Urinary bladder (tissue), 4 donors: ENCODE measurements around the gene C18orf32. TPM values are rescaled to one million over a fixed set of nuclear protein-coding genes. Genes with fewer than 3 reads are reported as not detected.
"Not testable (repeated sequence)": the region's sequence is repeated elsewhere in the genome, so short reads cannot be mapped to it uniquely, and the experiment has no call there.

Source experiments
- DNase-seq: peaks from one replicate; pipeline ENCODE4 v3.0.0-alpha.2; 2015; ENCODE audit errors: extremely low spot score
- H3K27ac ChIP-seq: one replicate; pipeline ENCODE4 v1.5.1; 2013; ENCODE audit warnings: low read depth, mild to moderate bottlenecking, moderate library complexity
- H3K36me3 ChIP-seq: one replicate; pipeline ENCODE4 v1.6.1; 2013; ENCODE audit warnings: mild to moderate bottlenecking, moderate library complexity; ENCODE audit not compliant: insufficient read depth
- H3K4me1 ChIP-seq: one replicate; pipeline ENCODE4 v1.6.1; 2013; ENCODE audit warnings: mild to moderate bottlenecking, moderate library complexity; ENCODE audit not compliant: insufficient read depth
- H3K4me3 ChIP-seq: one replicate; pipeline ENCODE4 v1.5.1; 2013; ENCODE audit warnings: low read depth, low read length
- WGBS: extraction: QIAGEN DNeasy Blood & Tissue Kit; methylation state at CpG from one replicate; pipeline ENCODE4 v1.1.7; 2013; 5-methylcytosine and 5-hydroxymethylcytosine counted together
- polyA plus RNA-seq: library from polyadenylated mRNA; stranded (reverse); fragments of 200-250 nt; gene quantifications from one replicate; pipeline ENCODE4 v1.2.3, GENCODE V29; 2013
- total RNA-seq: library from RNA; depleted of rRNA; stranded (reverse); fragments of >200 nt; gene quantifications from one replicate; pipeline ENCODE4 v1.2.3, GENCODE V29; 2014
- donor health status: healthy with polysubstance abuse.
- donor health status: healthy.

C18orf32 gene
- total and polyA plus RNA-seq, 2 donors = 38.3 to 81.5 TPM

DNA sequence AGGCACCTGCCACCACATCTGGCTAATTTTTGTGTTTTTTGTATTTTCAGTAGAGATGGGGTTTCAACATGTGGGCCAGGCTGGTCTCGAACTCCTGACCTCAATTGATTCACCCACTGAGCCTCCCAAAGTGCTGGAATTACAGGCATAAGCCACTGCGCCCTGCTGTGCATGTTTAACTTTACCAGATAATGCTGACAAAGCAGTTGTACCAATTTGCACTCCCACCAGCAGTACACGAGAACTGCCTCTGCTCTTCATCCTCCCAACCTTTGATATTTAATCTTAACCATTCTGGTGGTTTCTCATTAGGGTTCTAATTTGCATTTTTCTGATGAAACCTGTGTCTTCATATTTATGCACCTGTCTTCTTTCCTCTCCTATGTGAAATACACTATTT is 14.6 kb downstream of the C18orf32 start:
- no peaks in the 10 kb centered on the region for H3K36me3 ChIP-seq
- 82% methylated on average over 3 of the region's 3 CpGs for WGBS
- H3K27ac ChIP-seq = no peak overlapping the region
- H3K4me1 ChIP-seq = no peaks in the 10 kb centered on the region
- DNase-seq = no peak
- no peak overlapping the region for H3K4me3 ChIP-seq

- 100% methylated on average over 1 of the region's 1 CpG for WGBS
These were observed 15.5 kb downstream of the C18orf32 start for GRCh38 chr18:49471532-49471931.

GRCh38 chr18:49467599-49467998 is 19.4 kb downstream of the C18orf32 start:
- Histone ChIP-seq H3K27ac (no peak overlapping the region), H3K4me1 (no peaks in the 10 kb centered on the region), H3K36me3 (no peaks in the 10 kb centered on the region), H3K4me3 (no peak overlapping the region)
- no peak for DNase-seq
- 76% methylated on average over 4 of the region's 4 CpGs for WGBS

More at GRCh38 chr18:49471532-49471931, 15.5 kb downstream of the C18orf32 start:
- H3K27ac ChIP-seq = no peak overlapping the region
- DNase-seq = no peak
- H3K4me1 ChIP-seq = no peaks in the 10 kb centered on the region
- no peak overlapping the region for H3K4me3 ChIP-seq
- H3K36me3 ChIP-seq = no peaks in the 10 kb centered on the region

GRCh38 chr18:49467019-49467563 is 19.9 kb downstream of the C18orf32 start:
- H3K4me3 ChIP-seq = no peak overlapping the region
- no peaks in the 10 kb centered on the region for H3K4me1 ChIP-seq
- no peaks in the 10 kb centered on the region for H3K36me3 ChIP-seq
- H3K27ac ChIP-seq = no peak overlapping the region
- 96% methylated on average over 2 of the region's 2 CpGs for WGBS
- DNase-seq = no peak

DNA sequence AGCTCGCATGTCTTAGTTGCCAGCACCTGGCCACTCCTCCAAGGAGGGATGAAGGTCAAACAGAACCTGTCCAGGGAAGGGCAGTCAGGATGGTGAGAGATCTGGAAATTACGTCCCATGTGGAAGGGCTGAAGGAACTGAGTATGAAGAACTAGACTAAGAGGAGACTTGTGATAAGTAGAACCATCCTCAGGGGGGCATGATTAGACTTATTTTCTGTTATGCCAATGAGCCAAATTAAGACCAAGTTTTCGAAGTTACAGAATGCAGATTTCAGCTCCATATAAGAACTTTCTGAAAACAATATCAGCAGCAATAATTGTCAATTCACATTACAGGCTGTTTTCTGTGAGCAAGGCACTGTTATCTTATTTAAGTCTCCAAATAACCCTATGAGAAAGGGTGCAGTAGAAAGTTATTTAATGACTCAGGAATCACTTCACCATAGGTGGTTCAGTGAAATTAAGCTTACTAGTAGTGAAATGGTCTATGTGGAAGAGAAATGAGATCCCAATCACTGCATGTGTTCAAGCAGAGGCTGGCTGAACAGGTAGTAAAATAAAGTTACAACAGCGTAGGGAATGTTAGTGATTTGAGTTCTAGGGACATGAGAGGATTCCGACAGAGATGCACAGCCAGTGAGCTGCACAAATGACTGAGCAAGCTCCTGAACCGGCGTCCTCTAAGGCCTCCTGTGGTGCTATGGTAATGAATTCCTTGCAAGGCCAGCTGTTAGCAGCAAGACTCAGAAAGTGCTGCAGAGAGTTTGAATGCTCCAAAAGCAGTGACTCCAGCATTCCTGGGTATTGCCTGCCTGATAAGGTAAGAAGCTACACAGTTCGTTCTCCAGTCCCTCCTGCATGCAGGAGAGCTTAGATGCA is 22.1 kb downstream of the C18orf32 start:
- 58% methylated on average over 8 of the region's 8 CpGs for WGBS
- no peak overlapping the region for H3K27ac ChIP-seq

DNA sequence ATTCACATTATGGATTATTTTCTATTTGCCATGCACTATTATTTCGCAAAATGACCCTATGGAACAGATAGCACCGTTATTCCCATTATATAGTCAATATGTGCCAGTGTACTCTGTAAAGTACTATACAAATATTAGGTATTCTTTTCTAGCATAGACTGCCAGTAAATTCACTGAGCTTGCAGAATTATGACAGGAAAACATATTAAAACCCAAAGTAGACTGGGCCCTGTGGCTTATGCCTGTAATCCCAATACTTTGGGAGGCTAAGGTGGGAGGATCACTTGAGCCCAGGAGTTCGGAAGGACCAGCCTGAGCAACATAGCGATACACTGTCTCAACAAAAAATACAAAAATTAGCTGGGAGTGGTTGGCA is 25.4 kb downstream of the C18orf32 start:
- WGBS = 98% methylated on average over 4 of the region's 4 CpGs
- no peak for DNase-seq
- Histone ChIP-seq H3K27ac (no peak overlapping the region), H3K4me1 (no peaks in the 10 kb centered on the region), H3K4me3 (no peak overlapping the region), H3K36me3 (no peaks in the 10 kb centered on the region)

More for the DNA sequence above, 22.1 kb downstream of the C18orf32 start:
- H3K4me1 ChIP-seq = no peaks in the 10 kb centered on the region
- no peak for DNase-seq
- H3K4me3 ChIP-seq = no peak overlapping the region
- no peaks in the 10 kb centered on the region for H3K36me3 ChIP-seq

- DNase-seq = no peak
- Histone ChIP-seq H3K4me1 (no peaks in the 10 kb centered on the region), H3K27ac (no peak overlapping the region), H3K36me3 (no peaks in the 10 kb centered on the region), H3K4me3 (peak overlapping the region; percentile 99)
- 51% methylated on average over 19 of the region's 19 CpGs for WGBS
These were observed 25.9 kb downstream of the C18orf32 start for GRCh38 chr18:49460976-49461601.

GRCh38 chr18:49459404-49460171 is 27.4 kb downstream of the C18orf32 start:
- Histone ChIP-seq H3K36me3 (no peaks in the 10 kb centered on the region), H3K4me3 (peak overlapping the region; percentile 99), H3K27ac (peak overlapping the region; percentile 94), H3K4me1 (no peaks in the 10 kb centered on the region)
- no peak for DNase-seq
- 16% methylated on average over 16 of the region's 16 CpGs for WGBS

GRCh38 chr18:49457616-49458015 is 29.4 kb downstream of the C18orf32 start:
- no peak for DNase-seq
- H3K36me3 ChIP-seq = no peaks in the 10 kb centered on the region
- H3K4me1 ChIP-seq = no peaks in the 10 kb centered on the region
- no peak overlapping the region for H3K27ac ChIP-seq
- WGBS = 92% methylated on average over 4 of the region's 4 CpGs
- H3K4me3 ChIP-seq = no peak overlapping the region

GRCh38 chr18:49456794-49457193 is 30.2 kb downstream of the C18orf32 start:
- no peak for DNase-seq
- Histone ChIP-seq H3K27ac (no peak overlapping the region), H3K4me1 (no peaks in the 10 kb centered on the region), H3K4me3 (no peak overlapping the region), H3K36me3 (no peaks in the 10 kb centered on the region)
- WGBS = 39% methylated on average over 1 of the region's 1 CpG

DNA sequence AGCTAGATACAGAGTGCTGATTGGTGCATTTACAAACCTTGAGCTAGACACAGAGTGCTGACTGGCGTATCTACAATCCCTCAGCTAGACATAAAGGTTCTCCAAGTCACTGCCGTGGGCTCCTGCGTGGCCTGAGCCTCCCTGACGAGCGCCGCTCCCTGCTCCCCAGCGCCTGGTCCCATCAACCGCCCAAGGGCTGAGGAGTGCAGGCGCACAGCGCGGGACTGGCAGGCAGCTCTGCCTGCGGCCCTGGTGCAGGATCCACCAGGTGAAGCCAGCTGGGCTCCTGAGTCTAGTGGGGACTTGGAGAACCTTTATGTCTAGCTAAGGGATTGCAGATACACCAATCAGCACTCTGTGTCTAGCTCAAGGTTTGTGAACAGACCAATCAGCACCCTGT is 34.5 kb downstream of the C18orf32 start:
- DNase-seq, H3K4me3 ChIP-seq, H3K4me1 ChIP-seq, H3K27ac ChIP-seq, H3K36me3 ChIP-seq: not testable (repeated sequence)
- WGBS = 98% methylated on average over 12 of the region's 12 CpGs

- H3K4me1 ChIP-seq = no peaks in the 10 kb centered on the region
- no peaks in the 10 kb centered on the region for H3K36me3 ChIP-seq
- H3K27ac ChIP-seq = no peak overlapping the region
- WGBS = 63% methylated on average over 3 of the region's 3 CpGs
- H3K4me3 ChIP-seq = no peak overlapping the region
- DNase-seq = no peak
These were observed 39.0 kb downstream of the C18orf32 start for GRCh38 chr18:49447810-49448745.
